ENCODE measurements around the gene TLR2.

The TLR2 gene

GRCh38 chr4:153669838-153670237 lies 14.2 kb upstream of the TLR2 start:
- Mint-ChIP-seq H3K36me3 (ENCODE audit: insufficient read depth) (peaks cover 1% of the 10 kb centered on the region), H3K9me3 (no peaks in the 10 kb centered on the region), H3K27ac (ENCODE audit: low read depth) (no peak overlapping the region), H3K4me1 (no peaks in the 10 kb centered on the region), H3K4me3 (no peak overlapping the region), H3K27me3 (peaks cover 69% of the 10 kb centered on the region)
- DNase-seq (ENCODE audit: low spot score in 2 of 2): no peak
- no peak for ATAC-seq (replicated peaks; ENCODE audit: extremely low read depth, poor library complexity, severe bottlenecking)

DNA sequence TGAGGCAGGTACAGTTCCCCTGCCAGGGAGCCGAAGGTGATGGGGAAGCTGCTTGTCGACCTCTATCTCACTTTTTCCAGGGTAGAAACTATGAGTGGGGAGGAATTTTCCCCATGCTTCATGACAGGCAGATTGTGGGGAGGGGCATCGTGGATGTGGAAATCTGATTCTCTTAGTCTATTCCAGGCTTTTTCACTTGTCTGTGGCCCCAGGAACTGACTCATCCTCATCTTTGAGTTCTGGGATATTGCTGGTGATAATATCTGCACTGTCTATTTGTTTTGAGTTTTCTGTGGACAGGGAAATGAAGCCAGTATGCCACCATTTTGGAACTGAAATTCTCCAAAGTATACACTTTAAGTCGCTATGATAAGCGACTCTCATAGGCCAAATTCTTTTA lies 7.6 kb upstream of the TLR2 start:
- Mint-ChIP-seq H3K27me3 (peaks cover 70% of the 10 kb centered on the region), H3K9me3 (peaks cover 9% of the 10 kb centered on the region), H3K4me3 (no peak overlapping the region), H3K27ac (ENCODE audit: low read depth) (no peak overlapping the region), H3K4me1 (no peaks in the 10 kb centered on the region), H3K36me3 (ENCODE audit: insufficient read depth) (no peaks in the 10 kb centered on the region)
- DNase-seq (ENCODE audit: low spot score in 2 of 2) (no peak), ATAC-seq (replicated peaks; ENCODE audit: extremely low read depth, poor library complexity, severe bottlenecking) (no peak)

GRCh38 chr4:153676984-153677383 lies 7.1 kb upstream of the TLR2 start:
- no peak overlapping the region for H3K27ac Mint-ChIP-seq (ENCODE audit: low read depth)
- no peak for DNase-seq (ENCODE audit: low spot score in 2 of 2)
- no peak for ATAC-seq (replicated peaks; ENCODE audit: extremely low read depth, poor library complexity, severe bottlenecking)
- no peaks in the 10 kb centered on the region for H3K4me1 Mint-ChIP-seq
- H3K27me3 Mint-ChIP-seq: peaks cover 70% of the 10 kb centered on the region
- no peaks in the 10 kb centered on the region for H3K36me3 Mint-ChIP-seq (ENCODE audit: insufficient read depth)
- peaks cover 9% of the 10 kb centered on the region for H3K9me3 Mint-ChIP-seq
- H3K4me3 Mint-ChIP-seq: no peak overlapping the region

- no peak for ATAC-seq (replicated peaks; ENCODE audit: extremely low read depth, poor library complexity, severe bottlenecking)
- DNase-seq (ENCODE audit: low spot score in 2 of 2): no peak
- H3K9me3 Mint-ChIP-seq: peaks cover 9% of the 10 kb centered on the region
- H3K4me3 Mint-ChIP-seq: no peak overlapping the region
- H3K27me3 Mint-ChIP-seq: peaks cover 71% of the 10 kb centered on the region
- H3K27ac Mint-ChIP-seq (ENCODE audit: low read depth): no peak overlapping the region
- H3K4me1 Mint-ChIP-seq: peaks cover 8% of the 10 kb centered on the region
- H3K36me3 Mint-ChIP-seq (ENCODE audit: insufficient read depth): no peaks in the 10 kb centered on the region
These were observed 4.6 kb upstream of the TLR2 start for GRCh38 chr4:153679486-153679885.

DNA sequence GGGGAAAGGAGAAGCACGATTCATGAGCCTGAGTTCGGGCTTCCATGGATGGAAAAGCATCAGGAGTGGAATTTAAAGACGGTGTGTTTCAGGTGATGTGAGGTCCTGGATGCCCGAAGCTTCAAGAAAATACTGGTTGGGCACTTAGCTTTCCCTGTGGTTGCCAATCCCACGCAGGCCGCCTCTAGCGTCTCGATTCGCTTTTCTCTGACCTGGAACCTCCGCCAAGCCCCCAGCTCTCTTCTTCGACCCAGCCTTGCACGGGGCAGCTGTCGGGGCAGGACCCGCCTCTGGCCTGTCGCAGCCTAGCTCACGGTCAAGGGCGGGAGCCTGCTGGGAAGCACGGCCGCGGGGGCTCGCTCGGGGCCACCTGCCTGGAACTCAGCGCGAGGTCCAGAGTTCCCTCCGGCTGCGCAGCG lies 308 bp upstream of the TLR2 start:
- no peaks in the 10 kb centered on the region for H3K9me3 Mint-ChIP-seq
- H3K27me3 Mint-ChIP-seq: peaks cover 56% of the 10 kb centered on the region
- H3K27ac Mint-ChIP-seq (ENCODE audit: low read depth): no peak overlapping the region
- H3K36me3 Mint-ChIP-seq (ENCODE audit: insufficient read depth): no peaks in the 10 kb centered on the region
- H3K4me1 Mint-ChIP-seq: peaks cover 8% of the 10 kb centered on the region
- no peak for DNase-seq (ENCODE audit: low spot score in 2 of 2)
- ATAC-seq (replicated peaks; ENCODE audit: extremely low read depth, poor library complexity, severe bottlenecking): no peak
- peak overlapping the region; percentile 54 for H3K4me3 Mint-ChIP-seq

- H3K27ac Mint-ChIP-seq (ENCODE audit: low read depth): no peak overlapping the region
These were observed 891 bp downstream of the TLR2 start for GRCh38 chr4:153684971-153685371.

DNA sequence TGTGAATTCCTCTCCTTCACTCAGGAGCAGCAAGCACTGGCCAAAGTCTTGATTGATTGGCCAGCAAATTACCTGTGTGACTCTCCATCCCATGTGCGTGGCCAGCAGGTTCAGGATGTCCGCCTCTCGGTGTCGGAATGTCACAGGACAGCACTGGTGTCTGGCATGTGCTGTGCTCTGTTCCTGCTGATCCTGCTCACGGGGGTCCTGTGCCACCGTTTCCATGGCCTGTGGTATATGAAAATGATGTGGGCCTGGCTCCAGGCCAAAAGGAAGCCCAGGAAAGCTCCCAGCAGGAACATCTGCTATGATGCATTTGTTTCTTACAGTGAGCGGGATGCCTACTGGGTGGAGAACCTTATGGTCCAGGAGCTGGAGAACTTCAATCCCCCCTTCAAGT lies 20.4 kb downstream of the TLR2 start:
- Mint-ChIP-seq H3K36me3 (ENCODE audit: insufficient read depth) (no peaks in the 10 kb centered on the region), H3K9me3 (no peaks in the 10 kb centered on the region), H3K4me1 (no peaks in the 10 kb centered on the region), H3K27me3 (peaks cover 59% of the 10 kb centered on the region), H3K4me3 (no peak overlapping the region), H3K27ac (ENCODE audit: low read depth) (no peak overlapping the region)
- no peak for DNase-seq (ENCODE audit: low spot score in 2 of 2)
- ATAC-seq (replicated peaks; ENCODE audit: extremely low read depth, poor library complexity, severe bottlenecking): no peak

More at GRCh38 chr4:153684971-153685371, 891 bp downstream of the TLR2 start:
- Mint-ChIP-seq H3K9me3 (peaks cover 6% of the 10 kb centered on the region), H3K4me3 (peak overlapping the region; percentile 54), H3K36me3 (ENCODE audit: insufficient read depth) (no peaks in the 10 kb centered on the region), H3K4me1 (peaks cover 8% of the 10 kb centered on the region), H3K27me3 (peaks cover 44% of the 10 kb centered on the region)
- ATAC-seq (replicated peaks; ENCODE audit: extremely low read depth, poor library complexity, severe bottlenecking) (no peak), DNase-seq (ENCODE audit: low spot score in 2 of 2) (no peak)

- no peak for DNase-seq (ENCODE audit: low spot score in 2 of 2)
- H3K4me1 Mint-ChIP-seq: no peaks in the 10 kb centered on the region
- no peak overlapping the region for H3K27ac Mint-ChIP-seq (ENCODE audit: low read depth)
- H3K27me3 Mint-ChIP-seq: peaks cover 53% of the 10 kb centered on the region
- no peak overlapping the region for H3K4me3 Mint-ChIP-seq
- H3K36me3 Mint-ChIP-seq (ENCODE audit: insufficient read depth): no peaks in the 10 kb centered on the region
- no peaks in the 10 kb centered on the region for H3K9me3 Mint-ChIP-seq
- no peak for ATAC-seq (replicated peaks; ENCODE audit: extremely low read depth, poor library complexity, severe bottlenecking)
These were observed 21.8 kb downstream of the TLR2 start for GRCh38 chr4:153705743-153706468.

DNA sequence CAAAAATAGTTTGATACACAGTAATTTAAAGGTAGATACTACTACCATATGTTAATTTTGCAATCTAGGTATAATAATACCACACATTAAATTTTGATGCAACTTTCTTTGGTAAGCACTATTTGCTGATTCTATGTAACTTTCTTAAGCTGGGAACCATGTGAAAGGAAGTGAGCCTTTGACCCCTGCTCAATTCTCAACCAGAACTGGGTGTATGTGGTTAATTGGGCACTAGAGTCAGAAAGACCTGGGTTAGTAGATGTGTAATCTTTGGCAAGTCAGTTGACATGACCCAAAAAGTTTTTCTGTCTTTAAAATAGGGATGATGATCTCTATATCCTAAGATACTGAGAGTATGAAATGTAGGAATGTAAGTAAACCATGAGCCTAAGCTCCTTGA lies 22.4 kb downstream of the TLR2 start:
- Mint-ChIP-seq H3K4me1 (no peaks in the 10 kb centered on the region), H3K27me3 (peaks cover 55% of the 10 kb centered on the region), H3K4me3 (no peak overlapping the region), H3K27ac (ENCODE audit: low read depth) (no peak overlapping the region), H3K9me3 (no peaks in the 10 kb centered on the region), H3K36me3 (ENCODE audit: insufficient read depth) (no peaks in the 10 kb centered on the region)
- DNase-seq (ENCODE audit: low spot score in 2 of 2) (no peak), ATAC-seq (replicated peaks; ENCODE audit: extremely low read depth, poor library complexity, severe bottlenecking) (no peak)

DNA sequence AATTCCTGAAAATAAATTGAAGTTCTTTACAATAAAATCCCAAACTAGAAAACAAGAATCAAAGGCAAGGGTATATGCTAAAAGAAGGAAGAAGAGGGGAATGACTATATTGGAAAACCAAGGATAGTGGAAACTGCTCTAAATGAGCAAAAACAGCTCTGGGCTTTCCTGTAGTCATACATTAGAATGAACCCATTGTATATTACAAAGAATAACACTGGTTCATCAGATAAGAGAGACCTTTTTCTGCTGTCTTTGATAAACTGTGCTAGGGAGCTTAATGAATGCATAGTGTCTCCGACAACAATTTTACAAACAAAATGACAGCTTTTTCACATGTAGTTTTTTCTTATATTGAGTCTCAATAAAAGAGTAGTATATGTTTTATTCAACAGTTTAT lies 26.6 kb downstream of the TLR2 start:
- Mint-ChIP-seq H3K4me3 (no peak overlapping the region), H3K4me1 (no peaks in the 10 kb centered on the region), H3K36me3 (ENCODE audit: insufficient read depth) (no peaks in the 10 kb centered on the region), H3K27ac (ENCODE audit: low read depth) (no peak overlapping the region), H3K27me3 (peaks cover 46% of the 10 kb centered on the region), H3K9me3 (no peaks in the 10 kb centered on the region)
- DNase-seq (ENCODE audit: low spot score in 2 of 2): no peak
- no peak for ATAC-seq (replicated peaks; ENCODE audit: extremely low read depth, poor library complexity, severe bottlenecking)

DNA sequence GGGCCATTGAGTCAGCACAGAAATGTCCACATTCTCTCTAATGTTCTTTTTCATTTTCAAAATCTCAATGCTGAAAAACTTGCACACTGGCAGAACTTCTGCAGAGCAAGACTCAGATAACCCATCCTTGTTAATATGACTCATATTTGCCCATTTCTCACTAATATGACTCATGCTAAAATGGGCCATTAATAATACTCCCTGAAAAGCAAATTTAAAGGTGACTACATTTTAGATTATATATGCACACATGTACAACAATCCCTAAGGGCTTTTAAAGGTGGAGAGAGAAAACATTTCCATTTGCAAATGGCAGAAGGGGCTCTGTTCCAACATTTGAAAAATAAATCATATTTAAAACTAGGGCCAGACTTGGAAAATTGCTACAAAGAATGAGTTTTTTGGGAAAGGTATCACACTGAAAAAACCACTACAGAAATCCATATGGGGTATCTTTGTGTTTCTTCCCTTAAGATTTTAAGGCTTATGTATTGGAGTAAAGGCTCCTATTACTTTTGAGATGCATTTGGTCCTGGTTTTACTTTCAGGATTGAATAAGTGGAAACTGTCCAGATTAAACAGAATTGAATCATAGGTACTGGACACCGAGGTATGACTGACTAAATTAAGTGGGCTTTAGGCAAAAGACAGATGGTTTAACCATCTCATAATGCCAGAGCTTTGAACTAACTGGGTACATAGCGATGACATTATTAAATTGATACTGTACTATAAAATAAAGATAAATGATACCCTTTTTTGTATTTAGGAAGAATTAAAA lies 30.0 kb downstream of the TLR2 start:
- Mint-ChIP-seq H3K36me3 (ENCODE audit: insufficient read depth) (no peaks in the 10 kb centered on the region), H3K27me3 (peaks cover 33% of the 10 kb centered on the region), H3K4me3 (no peak overlapping the region), H3K4me1 (no peaks in the 10 kb centered on the region), H3K27ac (ENCODE audit: low read depth) (no peak overlapping the region), H3K9me3 (no peaks in the 10 kb centered on the region)
- ATAC-seq (replicated peaks; ENCODE audit: extremely low read depth, poor library complexity, severe bottlenecking): no peak
- DNase-seq (ENCODE audit: low spot score in 2 of 2): no peak

- Mint-ChIP-seq H3K4me3 (no peak overlapping the region), H3K4me1 (no peaks in the 10 kb centered on the region), H3K9me3 (no peaks in the 10 kb centered on the region), H3K36me3 (ENCODE audit: insufficient read depth) (no peaks in the 10 kb centered on the region), H3K27me3 (peaks cover 57% of the 10 kb centered on the region), H3K27ac (ENCODE audit: low read depth) (peak overlapping the region; percentile 52)
- DNase-seq (ENCODE audit: low spot score in 2 of 2) (no peak), ATAC-seq (replicated peaks; ENCODE audit: extremely low read depth, poor library complexity, severe bottlenecking) (no peak)
These were observed 38.0 kb downstream of the TLR2 start for GRCh38 chr4:153722036-153722435.

GRCh38 chr4:153724606-153725005 lies 40.5 kb downstream of the TLR2 start:
- Mint-ChIP-seq H3K27me3 (peaks cover 39% of the 10 kb centered on the region), H3K9me3 (no peaks in the 10 kb centered on the region), H3K4me1 (no peaks in the 10 kb centered on the region), H3K36me3 (ENCODE audit: insufficient read depth) (no peaks in the 10 kb centered on the region), H3K4me3 (no peak overlapping the region), H3K27ac (ENCODE audit: low read depth) (no peak overlapping the region)
- DNase-seq (ENCODE audit: low spot score in 2 of 2): no peak
- ATAC-seq (replicated peaks; ENCODE audit: extremely low read depth, poor library complexity, severe bottlenecking): no peak
